ENCODE data around the gene TTC39A. TPM values are rescaled to one million over a fixed set of nuclear protein-coding genes. Genes with fewer than 3 reads are reported as not detected.

TTC39A gene
- total RNA-seq, 4 donors from 2014 or later: 0.66 to 2.1 (median 1.4) TPM; not detected in 1

DNA sequence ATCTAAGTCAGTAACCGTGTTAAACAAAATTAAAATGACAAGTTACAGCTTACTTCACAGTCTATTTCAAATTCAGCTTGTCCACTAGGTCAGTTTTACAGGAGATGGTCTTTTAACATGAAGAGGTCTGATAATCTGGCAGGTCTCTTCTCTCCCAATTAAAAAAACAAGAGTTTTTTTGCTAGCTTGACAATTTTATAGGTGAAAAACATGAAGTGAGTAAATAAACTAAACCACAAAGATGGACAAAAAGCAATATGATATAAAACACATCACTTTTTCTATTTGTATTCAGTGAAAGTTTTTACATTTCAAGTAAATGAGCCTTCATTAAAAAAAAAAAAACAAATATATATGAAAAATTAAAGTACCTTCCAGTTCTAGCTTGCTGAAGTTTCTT is 25.0 kb upstream of the TTC39A start:
- TF ChIP-seq, protein P1, sequence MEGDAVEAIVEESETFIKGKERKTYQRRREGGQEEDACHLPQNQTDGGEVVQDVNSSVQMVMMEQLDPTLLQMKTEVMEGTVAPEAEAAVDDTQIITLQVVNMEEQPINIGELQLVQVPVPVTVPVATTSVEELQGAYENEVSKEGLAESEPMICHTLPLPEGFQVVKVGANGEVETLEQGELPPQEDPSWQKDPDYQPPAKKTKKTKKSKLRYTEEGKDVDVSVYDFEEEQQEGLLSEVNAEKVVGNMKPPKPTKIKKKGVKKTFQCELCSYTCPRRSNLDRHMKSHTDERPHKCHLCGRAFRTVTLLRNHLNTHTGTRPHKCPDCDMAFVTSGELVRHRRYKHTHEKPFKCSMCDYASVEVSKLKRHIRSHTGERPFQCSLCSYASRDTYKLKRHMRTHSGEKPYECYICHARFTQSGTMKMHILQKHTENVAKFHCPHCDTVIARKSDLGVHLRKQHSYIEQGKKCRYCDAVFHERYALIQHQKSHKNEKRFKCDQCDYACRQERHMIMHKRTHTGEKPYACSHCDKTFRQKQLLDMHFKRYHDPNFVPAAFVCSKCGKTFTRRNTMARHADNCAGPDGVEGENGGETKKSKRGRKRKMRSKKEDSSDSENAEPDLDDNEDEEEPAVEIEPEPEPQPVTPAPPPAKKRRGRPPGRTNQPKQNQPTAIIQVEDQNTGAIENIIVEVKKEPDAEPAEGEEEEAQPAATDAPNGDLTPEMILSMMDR (IDR thresholded peaks at IDR 0.05; ENCODE audit: low read depth): no peak

DNA sequence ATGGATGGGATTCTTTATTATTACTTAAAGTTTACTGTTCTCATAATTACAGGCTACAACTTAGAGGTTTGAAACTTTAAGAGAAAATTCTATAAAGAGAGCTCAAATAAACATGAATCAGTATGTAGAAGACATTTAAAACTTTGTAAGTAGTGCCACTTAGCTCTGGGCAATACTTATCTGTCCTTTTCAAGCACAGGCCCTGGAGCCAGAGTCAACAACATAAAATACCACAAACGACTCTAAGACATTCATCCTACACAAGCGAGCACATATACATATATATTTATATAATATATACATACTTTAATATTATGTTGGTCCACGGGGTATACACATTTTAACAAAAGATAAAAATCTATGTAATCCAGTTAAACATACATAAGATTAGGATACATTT is 24.1 kb upstream of the TTC39A start:
- TF ChIP-seq, protein P1 (IDR thresholded peaks at IDR 0.05; ENCODE audit: low read depth): no peak

DNA sequence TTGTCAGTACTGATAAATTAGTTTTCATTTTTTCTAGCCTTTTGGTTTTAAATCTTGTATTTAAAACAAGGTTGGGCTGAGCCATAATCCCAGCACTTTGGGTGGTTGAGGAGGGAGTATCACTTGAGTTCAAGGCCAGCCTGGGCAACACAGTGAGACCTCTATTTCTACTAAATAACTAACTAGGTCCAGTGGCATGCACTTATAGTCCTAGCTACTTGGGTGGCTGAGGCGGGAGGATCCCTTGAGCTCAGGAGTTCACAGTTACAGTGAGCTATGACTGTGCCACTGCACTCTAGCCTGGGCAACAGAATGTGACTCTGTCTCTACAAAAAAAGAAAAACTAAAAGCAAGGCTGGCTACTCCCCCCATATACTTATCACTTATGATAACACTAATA is 21.5 kb upstream of the TTC39A start:
- TF ChIP-seq, protein P1 (IDR thresholded peaks at IDR 0.05; ENCODE audit: low read depth): no peak

DNA sequence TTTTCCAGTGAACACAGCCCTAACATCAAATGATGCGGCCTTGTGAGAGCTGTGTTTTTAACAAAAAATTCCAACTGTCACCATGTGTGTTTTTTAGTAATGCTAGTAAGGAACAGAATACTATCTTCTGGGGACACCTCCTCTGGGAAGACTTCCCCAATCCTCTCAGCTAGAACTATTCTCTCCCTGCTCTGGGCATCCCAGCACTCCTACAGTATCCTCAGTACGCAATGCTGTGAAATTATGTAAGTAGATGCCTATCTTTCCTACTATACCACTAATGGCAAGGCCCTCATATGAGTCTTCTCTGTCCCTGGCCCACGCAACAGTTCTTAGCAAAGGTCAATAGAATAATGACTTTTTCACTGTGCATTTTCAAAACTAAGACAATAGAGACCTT is 19.5 kb upstream of the TTC39A start:
- TF ChIP-seq, protein P1 (IDR thresholded peaks at IDR 0.05; ENCODE audit: low read depth): no peak

DNA sequence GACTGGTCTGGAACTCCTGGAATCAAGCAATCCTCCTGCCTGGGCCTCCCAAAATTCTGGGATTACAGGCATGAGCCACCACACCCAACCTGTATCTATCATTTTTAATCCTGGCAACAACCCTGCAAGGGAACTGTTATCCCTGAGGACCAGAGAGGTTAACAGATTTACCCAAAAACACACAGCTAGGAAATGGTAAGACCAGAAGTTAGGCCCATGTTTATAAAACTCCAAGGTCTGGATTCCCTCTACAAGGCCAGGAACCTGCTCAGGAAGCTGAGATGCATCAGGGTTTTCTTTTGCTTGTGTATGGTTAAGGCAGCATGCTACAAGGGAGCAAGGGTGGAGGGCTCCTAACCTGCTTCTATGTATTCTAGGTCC is 17.8 kb upstream of the TTC39A start:
- TF ChIP-seq, protein P1 (IDR thresholded peaks at IDR 0.05; ENCODE audit: low read depth): no peak

DNA sequence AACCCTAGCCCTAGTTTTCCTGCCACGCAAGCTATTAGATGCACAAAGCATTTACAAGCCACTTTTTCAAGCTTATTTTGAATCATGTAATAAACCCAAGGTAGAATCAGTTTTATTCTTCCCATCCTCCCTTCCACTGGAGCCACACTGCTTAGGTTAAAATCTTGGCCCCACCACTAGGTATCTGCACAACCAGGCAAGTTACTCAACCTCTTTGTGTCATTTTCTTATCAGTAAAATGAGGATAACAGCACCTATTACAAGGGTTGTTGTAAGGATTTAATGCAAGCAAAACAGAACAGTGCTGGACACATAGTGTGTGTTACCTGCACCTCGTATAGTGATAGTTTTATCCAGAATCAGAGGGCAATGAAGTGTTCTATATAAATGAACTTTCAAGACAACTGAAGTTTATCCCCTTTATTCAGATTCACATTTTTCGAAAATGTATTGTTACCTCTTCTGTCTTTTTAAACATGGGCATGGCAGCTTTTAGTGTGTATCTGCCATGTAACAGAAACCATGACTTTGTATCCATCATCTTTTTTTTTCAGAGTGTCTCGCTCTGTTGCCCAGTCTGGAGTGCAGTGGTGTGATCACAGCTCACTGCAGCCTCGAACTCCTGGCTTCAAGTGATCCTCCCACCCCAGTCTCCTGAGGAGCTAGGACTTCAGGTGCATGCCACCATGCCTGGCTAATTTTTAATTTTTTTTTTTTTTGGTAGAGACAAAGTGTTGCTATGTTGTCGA is 17.2 kb upstream of the TTC39A start:
- TF ChIP-seq, protein P1 (IDR thresholded peaks at IDR 0.05; ENCODE audit: low read depth): no peak

DNA sequence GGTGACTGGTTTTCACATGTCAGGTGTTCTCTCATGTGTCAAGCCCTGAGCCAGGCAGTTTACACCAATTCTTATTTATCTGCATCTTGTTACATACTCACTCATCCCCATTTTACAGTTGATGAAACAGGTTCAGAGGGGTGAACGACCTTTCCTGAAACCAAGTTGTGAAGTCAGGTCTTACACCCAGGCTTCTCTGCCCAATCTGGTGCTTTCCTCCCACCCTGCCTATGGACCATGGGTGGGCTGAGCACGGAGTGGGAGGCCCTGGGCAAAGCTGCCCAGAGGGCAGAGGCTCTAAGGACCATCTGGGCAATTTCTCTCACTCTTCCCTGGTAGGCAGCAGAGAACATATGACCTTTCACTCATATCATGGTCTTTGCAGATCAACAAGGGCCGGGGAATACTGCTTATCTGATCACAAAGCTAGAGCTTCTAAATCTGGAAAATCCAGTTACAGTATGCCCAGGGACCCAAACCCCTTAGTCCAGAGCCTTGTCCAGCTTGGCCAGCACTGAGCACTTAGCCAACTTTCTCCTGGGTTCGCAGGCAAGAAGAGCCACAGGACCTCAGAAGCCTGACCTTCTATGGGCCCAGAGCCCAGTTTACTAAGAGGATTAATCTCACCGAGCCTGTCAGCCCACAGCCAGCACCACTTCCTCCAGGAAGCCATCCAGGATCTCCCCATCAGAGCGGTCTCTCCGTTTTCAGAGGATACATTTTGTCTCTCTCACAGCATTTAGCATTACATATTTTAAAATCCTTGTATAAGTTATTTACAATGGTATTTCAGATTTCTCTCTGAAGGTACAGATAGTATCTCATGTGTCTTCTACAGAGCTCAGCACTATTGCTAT is 16.0 kb upstream of the TTC39A start:
- TF ChIP-seq, protein P1 (IDR thresholded peaks at IDR 0.05; ENCODE audit: low read depth): no peak
